ENCODE results near the gene CDK6. TPM values are rescaled to one million over a fixed set of nuclear protein-coding genes. Genes with fewer than 3 reads are reported as not detected.

Gene CDK6
- total RNA-seq, 3 donors from 2014 or later (not counting 1 experiment from before 2014, with no cell fraction given) = 41.1 to 46.3 (median 45.1) TPM

DNA sequence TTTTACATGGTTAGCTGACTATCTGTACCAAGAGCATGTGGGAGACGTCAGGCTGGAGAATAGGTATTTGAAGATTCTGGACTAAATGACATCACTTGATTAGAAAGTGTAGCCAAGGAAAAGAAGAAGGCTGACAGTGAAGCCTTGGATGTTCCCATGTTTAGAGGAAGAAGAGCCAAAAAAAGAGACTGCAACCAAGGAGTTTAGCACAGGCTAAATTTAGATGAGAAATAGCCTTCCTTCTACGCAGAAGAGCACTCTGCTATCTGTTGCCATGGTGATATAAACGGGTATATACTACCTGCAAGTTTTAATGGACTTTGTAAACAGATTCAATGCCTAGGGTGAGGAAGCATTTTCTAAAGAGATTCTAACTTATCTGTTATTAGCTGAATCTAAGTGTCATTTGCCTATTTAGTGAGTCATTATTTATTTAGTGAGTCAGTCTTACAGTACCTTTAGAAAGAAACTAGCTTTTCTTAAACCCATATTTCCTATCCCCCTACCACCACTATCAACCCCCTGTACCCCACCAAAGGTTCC lies 69.8 kb downstream of the CDK6 start:
- Mint-ChIP-seq H3K27me3 (ENCODE audit: low read depth in 2 of 2) (no peaks in the 10 kb centered on the region), H3K9me3 (no peaks in the 10 kb centered on the region), H3K27ac (peak overlapping the region in 1 of 2 donors; percentile 4), H3K36me3 (peaks cover 9% of the 10 kb centered on the region), H3K4me1 (peaks cover 42 to 43% of the 10 kb centered on the region in 2 donors), H3K4me3 (no peak overlapping the region)
- no peak overlapping the region for H3K4me3 ChIP-seq (ENCODE audit: low read length)
- no peaks in the 10 kb centered on the region for H3K9me3 ChIP-seq (ENCODE audit: control insufficient read depth, insufficient read depth, low read length)
- H3K36me3 ChIP-seq (ENCODE audit: control insufficient read depth, insufficient read depth, low read length) = peaks cover 8% of the 10 kb centered on the region
- H3K27ac ChIP-seq (ENCODE audit: low read length) = no peak overlapping the region
- intact Hi-C loops (cut with micrococcal nuclease) = no loop called here
- no peak for TF ChIP-seq CTCF (IDR thresholded peaks at IDR 0.05)
- no peak for ATAC-seq
- DNase-seq = no peak
- peaks cover 2% of the 10 kb centered on the region for H3K4me1 ChIP-seq (ENCODE audit: control insufficient read depth, insufficient read depth, low read length)
- H3K27me3 ChIP-seq (ENCODE audit: control insufficient read depth, insufficient read depth, low read length) = no peaks in the 10 kb centered on the region
- 53% methylated on average over 3 of the region's 3 CpGs for WGBS (ENCODE audit: insufficient coverage)

- Mint-ChIP-seq H3K4me1 (peaks cover 42 to 46% of the 10 kb centered on the region in 2 donors), H3K4me3 (no peak overlapping the region), H3K36me3 (peaks cover 9% of the 10 kb centered on the region), H3K27me3 (ENCODE audit: low read depth in 2 of 2) (no peaks in the 10 kb centered on the region), H3K9me3 (no peaks in the 10 kb centered on the region), H3K27ac (peak overlapping the region in 1 of 2 donors; percentile 4)
- Histone ChIP-seq H3K27ac (ENCODE audit: low read length) (no peak overlapping the region), H3K4me1 (ENCODE audit: control insufficient read depth, insufficient read depth, low read length) (peaks cover 2% of the 10 kb centered on the region), H3K4me3 (ENCODE audit: low read length) (no peak overlapping the region), H3K36me3 (ENCODE audit: control insufficient read depth, insufficient read depth, low read length) (peaks cover 7% of the 10 kb centered on the region), H3K27me3 (ENCODE audit: control insufficient read depth, insufficient read depth, low read length) (no peaks in the 10 kb centered on the region), H3K9me3 (ENCODE audit: control insufficient read depth, insufficient read depth, low read length) (no peaks in the 10 kb centered on the region)
- intact Hi-C loops (cut with micrococcal nuclease) = no loop called here
- 98% methylated on average over 3 of the region's 3 CpGs for WGBS (ENCODE audit: insufficient coverage)
- no peak for ATAC-seq
- no peak for DNase-seq
- no peak for TF ChIP-seq CTCF (IDR thresholded peaks at IDR 0.05)
These were observed 70.6 kb downstream of the CDK6 start for GRCh38 chr7:92765725-92766124.

DNA sequence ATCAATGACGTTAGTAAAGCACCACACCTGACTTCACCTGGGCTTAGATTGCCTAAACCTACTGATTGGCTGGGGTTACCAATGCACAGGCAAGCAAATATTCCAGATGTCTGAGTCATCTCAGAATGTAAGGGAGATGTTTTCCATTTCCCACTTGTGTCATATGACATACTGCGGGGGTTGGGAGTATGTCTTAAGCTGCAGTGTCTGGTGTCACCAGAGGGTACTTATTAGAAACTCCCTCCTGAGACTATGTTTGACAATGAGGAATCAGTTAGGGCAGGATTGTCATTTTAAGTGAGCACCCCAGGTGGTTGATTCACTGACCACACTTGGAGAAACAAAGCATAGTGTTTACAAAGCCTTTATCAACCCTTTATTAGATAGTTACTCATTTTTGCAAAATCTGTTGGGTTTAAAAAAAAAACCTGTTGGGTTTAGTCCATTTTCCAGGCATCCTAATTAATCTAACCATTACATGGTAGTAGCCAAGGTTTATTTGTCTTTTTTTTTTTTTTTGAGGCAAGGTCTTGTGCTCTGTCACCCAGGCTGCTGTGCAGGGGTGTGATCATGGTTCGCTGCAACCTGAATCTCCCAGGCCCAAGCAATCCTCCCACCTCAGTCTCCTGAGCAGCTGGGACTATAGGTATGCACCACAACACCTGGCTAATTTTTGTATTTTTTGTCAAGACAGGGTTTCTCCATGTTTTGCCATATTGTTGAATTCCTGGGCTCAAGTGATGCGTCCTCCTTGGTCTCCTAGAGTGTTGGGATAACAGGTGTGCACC lies 72.5 kb downstream of the CDK6 start:
- H3K4me3 Mint-ChIP-seq = no peak overlapping the region
- intact Hi-C loops (cut with micrococcal nuclease) = no loop called here
- ATAC-seq = no peak
- H3K27me3 ChIP-seq (ENCODE audit: control insufficient read depth, insufficient read depth, low read length) = no peaks in the 10 kb centered on the region
- H3K4me1 ChIP-seq (ENCODE audit: control insufficient read depth, insufficient read depth, low read length) = peaks cover 2% of the 10 kb centered on the region
- no peak for DNase-seq
- 98% methylated on average over 4 of the region's 4 CpGs for WGBS (ENCODE audit: insufficient coverage)
- H3K9me3 Mint-ChIP-seq = no peaks in the 10 kb centered on the region
- H3K27ac Mint-ChIP-seq = no peak overlapping the region
- no peak overlapping the region for H3K27ac ChIP-seq (ENCODE audit: low read length)
- no peaks in the 10 kb centered on the region for H3K27me3 Mint-ChIP-seq (ENCODE audit: low read depth in 2 of 2)
- H3K4me1 Mint-ChIP-seq = peaks cover 41 to 52% of the 10 kb centered on the region in 2 donors
- H3K36me3 Mint-ChIP-seq = peaks cover 9% of the 10 kb centered on the region
- H3K36me3 ChIP-seq (ENCODE audit: control insufficient read depth, insufficient read depth, low read length) = peaks cover 6% of the 10 kb centered on the region
- H3K9me3 ChIP-seq (ENCODE audit: control insufficient read depth, insufficient read depth, low read length) = no peaks in the 10 kb centered on the region
- TF ChIP-seq CTCF (IDR thresholded peaks at IDR 0.05) = no peak
- H3K4me3 ChIP-seq (ENCODE audit: low read length) = no peak overlapping the region
